IMR-90 (cell line): ENCODE measurements around the gene FAM219A. TPM values are rescaled to one million over a fixed set of nuclear protein-coding genes. Genes with fewer than 3 reads are reported as not detected.

Source experiments
- ATAC-seq: fragments of 200-7000 bp; cut with Tn5 transposase; 2 replicates; pipeline ENCODE4 v1.9.1; 2020; ENCODE audit warnings: low read depth, mild to moderate bottlenecking, moderate library complexity
- BruUV-seq: library from RNA; stranded (reverse); fragments of 400-500 nt; replicated peaks from 2 replicates; lab custom pipeline; 2021; lab: Mats Ljungman, UMichigan
- CTCF ChIA-PET: fragments of 300-600 bp; formaldehyde crosslinking; extraction: SDS; loops from one replicate; lab custom pipeline; 2021; ENCODE audit warnings: antibody characterized with exemption; lab: Yijun Ruan, JAX
- POLR2A ChIA-PET: fragments of 300-600 bp; sonication (Branson Sonifier 250); formaldehyde crosslinking; loops from one replicate; lab custom pipeline; 2022; ENCODE audit warnings: antibody characterized with exemption; ENCODE audit not compliant: unreplicated experiment; lab: Charles Lee
- DNase-seq: peaks from one replicate; pipeline ENCODE4 v3.0.0; 2013
- H2AFZ ChIP-seq: replicated peaks from 2 replicates; pipeline ENCODE3; 2013; ENCODE audit warnings: low read length, mild to moderate bottlenecking; ENCODE audit not compliant: poor library complexity
- H2AK5ac ChIP-seq: 2 replicates; pipeline ENCODE4 v1.6.1; 2013; ENCODE audit warnings: low read depth, low read length, inconsistent platforms
- H2AK9ac ChIP-seq: replicated peaks from 2 replicates; pipeline ENCODE3; 2013; ENCODE audit warnings: mild to moderate bottlenecking, low read depth, low read length, moderate library complexity; ENCODE audit not compliant: poor library complexity
- H2BK120ac ChIP-seq: 2 replicates; pipeline ENCODE4 v1.6.1; 2013; ENCODE audit warnings: low read depth, low read length, inconsistent platforms
- H2BK15ac ChIP-seq: 3 replicates; pipeline ENCODE4 v1.6.1; 2013; ENCODE audit warnings: low read depth, low read length, inconsistent platforms
- H2BK20ac ChIP-seq: 2 replicates; pipeline ENCODE4 v1.6.1; 2013; ENCODE audit warnings: low read depth, mild to moderate bottlenecking, inconsistent platforms, low read length, moderate library complexity
- H2BK5ac ChIP-seq: 2 replicates; pipeline ENCODE4 v1.6.1; 2013; ENCODE audit warnings: mild to moderate bottlenecking, low read depth, low read length, inconsistent platforms; ENCODE audit not compliant: poor library complexity, severe bottlenecking
- H3K14ac ChIP-seq: replicated peaks from 2 replicates; pipeline ENCODE4 v1.6.1; 2013; ENCODE audit warnings: low read depth, low read length, inconsistent platforms
- H3K18ac ChIP-seq: 2 replicates; pipeline ENCODE4 v1.6.1; 2013; ENCODE audit warnings: low read depth, low read length, control low read depth
- H3K23ac ChIP-seq: 2 replicates; pipeline ENCODE4 v1.6.1; 2013; ENCODE audit warnings: low read depth, low read length, inconsistent platforms
- H3K27ac ChIP-seq: 2 replicates; pipeline ENCODE4 v1.5.1; 2013; ENCODE audit warnings: mild to moderate bottlenecking, control low read depth, low read length; ENCODE audit not compliant: insufficient read depth
- H3K27me3 ChIP-seq: 2 replicates; pipeline ENCODE4 v1.6.1; 2013; ENCODE audit warnings: low read length; ENCODE audit not compliant: control insufficient read depth, insufficient read depth
- H3K36me3 ChIP-seq: 2 replicates; pipeline ENCODE4 v1.6.1; 2013; ENCODE audit warnings: low read length, mixed read lengths; ENCODE audit not compliant: control insufficient read depth, insufficient read depth
- H3K4ac ChIP-seq: 2 replicates; pipeline ENCODE4 v1.6.1; 2013; ENCODE audit warnings: low read depth, low read length, inconsistent platforms
- H3K4me1 ChIP-seq: 2 replicates; pipeline ENCODE4 v1.6.1; 2013; ENCODE audit warnings: low read length, mixed read lengths; ENCODE audit not compliant: control insufficient read depth, insufficient read depth
- H3K4me2 ChIP-seq: 2 replicates; pipeline ENCODE4 v1.6.1; 2013; ENCODE audit warnings: low read depth, mild to moderate bottlenecking, control low read depth, low read length, moderate library complexity
- H3K4me3 ChIP-seq: 2 replicates; pipeline ENCODE4 v1.5.1; 2013; ENCODE audit warnings: low read depth, mild to moderate bottlenecking, control low read depth, low read length, moderate library complexity; ENCODE audit not compliant: insufficient read depth
- H3K56ac ChIP-seq: 2 replicates; pipeline ENCODE4 v1.6.1; 2013; ENCODE audit warnings: low read length, inconsistent platforms; ENCODE audit not compliant: insufficient read depth; ENCODE audit errors: extremely low read depth
- H3K79me1 ChIP-seq, 2 experiments: 2 replicates each; pipeline ENCODE4 v1.6.1; 2013; ENCODE audit warnings: low read length in 2 of 2, inconsistent platforms in 1 of 2, low read depth in 1 of 2
- H3K9ac ChIP-seq: 2 replicates; pipeline ENCODE4 v1.6.1; 2013; ENCODE audit warnings: low read depth, low read length, control low read depth
- H3K9me1 ChIP-seq: 2 replicates; pipeline ENCODE4 v1.6.1; 2013; ENCODE audit warnings: low read length, inconsistent platforms; ENCODE audit not compliant: insufficient read depth
- H3K9me3 ChIP-seq: 2 replicates; pipeline ENCODE4 v1.6.1; 2013; ENCODE audit warnings: low read length; ENCODE audit not compliant: control insufficient read depth, insufficient read depth
- H4K20me1 ChIP-seq: 2 replicates; pipeline ENCODE4 v1.6.1; 2013; ENCODE audit warnings: low read length, inconsistent platforms; ENCODE audit not compliant: insufficient read depth
- H4K5ac ChIP-seq: 2 replicates; pipeline ENCODE4 v1.6.1; 2013; ENCODE audit warnings: mild to moderate bottlenecking, low read depth, low read length, control low read depth
- H4K8ac ChIP-seq, 2 experiments: 2 replicates each; pipeline ENCODE4 v1.6.1; 2013; ENCODE audit warnings: low read depth in 2 of 2, low read length in 2 of 2, control low read depth in 1 of 2, inconsistent platforms in 1 of 2
- H4K91ac ChIP-seq: 2 replicates; pipeline ENCODE4 v1.6.1; 2013; ENCODE audit warnings: low read depth, low read length, inconsistent platforms; ENCODE audit not compliant: insufficient read depth
- NFE2L2 ChIP-seq: fragments of 150-350 bp; IDR thresholded peaks from 2 replicates; pipeline ENCODE4 v1.6.1; 2016; ENCODE audit warnings: low read depth, mild to moderate bottlenecking, low read length
- SMC3 ChIP-seq: fragments of 150-350 bp; IDR thresholded peaks from 2 replicates; pipeline ENCODE4 v1.6.1; 2016; ENCODE audit warnings: low read depth, mild to moderate bottlenecking, antibody characterized with exemption, low read length, moderate library complexity
- WGBS, 2 experiments: methylation state at CpG; one replicate each; pipeline versions ENCODE4 v1.1.5 to v1.1.7; 2013; ENCODE audit warnings: missing lambda C conversion rate in 2 of 2; ENCODE audit not compliant: insufficient read length in 1 of 2; ENCODE audit errors: extremely low coverage in 2 of 2; 5-methylcytosine and 5-hydroxymethylcytosine counted together
- dilution Hi-C: fragments of 300-500 bp; cut with HindIII; formaldehyde crosslinking; loops from one replicate; pipeline ENCODE4 v1.14.3; 2018; ENCODE audit warnings: low sequenced_read_pairs; ENCODE audit not compliant: unreplicated experiment
- in situ Hi-C: fragments of 300-500 bp; cut with MboI; formaldehyde crosslinking; loops from 3 replicates; pipeline ENCODE4 v1.14.3; 2019; ENCODE audit warnings: low sequenced_read_pairs, inconsistent platforms, mixed read lengths
- intact Hi-C: fragments of 100-400 bp; cut with micrococcal nuclease; formaldehyde crosslinking; loops from 2 replicates; pipeline ENCODE4 v1.10.0; 2022
- polyA plus RNA-seq, 3 experiments: library from polyadenylated mRNA; depleted of rRNA; stranded (reverse); fragments of >200 nt; gene quantifications; 2 replicates each; pipeline ENCODE4 v1.2.3, GENCODE V29; 2012; ENCODE audit warnings: low replicate concordance in 1 of 3
- total RNA-seq: library from RNA; depleted of rRNA; stranded (reverse); fragments of >200 nt; gene quantifications from 2 replicates; pipeline ENCODE4 v1.2.3, GENCODE V29; 2012
- TF ChIP-seq, protein P1 (sequence below): fragments of 150-350 bp; IDR thresholded peaks from 2 replicates; pipeline ENCODE4 v1.6.1; 2017; ENCODE audit warnings: mild to moderate bottlenecking, antibody characterized with exemption, low read length, low read depth

The FAM219A gene
- total and polyA plus RNA-seq, 2 of the 4 experiments (the other 2 are of a cell fraction) = 4.8 to 20.8 TPM

DNA sequence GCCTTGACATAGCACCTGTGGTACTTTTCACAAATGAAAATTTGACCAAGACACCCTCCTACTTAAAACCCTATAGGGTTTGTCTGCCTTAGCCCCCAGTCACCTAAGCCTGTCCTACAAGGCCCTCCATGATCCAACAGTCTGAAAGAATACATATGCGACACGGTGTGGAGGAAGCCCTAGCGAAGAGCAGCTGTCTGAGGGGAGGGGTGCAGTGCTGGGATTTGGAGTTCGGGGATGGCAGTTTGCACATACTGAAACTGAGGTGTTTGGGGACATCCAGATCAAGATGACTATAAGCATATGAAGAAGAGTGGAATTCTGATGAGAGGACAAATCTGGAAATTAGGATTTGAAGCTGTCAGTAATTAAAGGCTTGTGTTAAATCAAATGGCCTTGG is 74.5 kb downstream of the FAM219A start:
- in situ Hi-C loops = no loop called here

More for the DNA sequence above, 74.5 kb downstream of the FAM219A start:
- H3K9me3 ChIP-seq = no peaks in the 10 kb centered on the region
- no peak overlapping the region for H4K91ac ChIP-seq
- POLR2A ChIA-PET = no interaction called here
- H3K27ac ChIP-seq = no peak overlapping the region
- BruUV-seq = no TSS peak
- H3K4me3 ChIP-seq = no peak overlapping the region
- 60% methylated on average over 2 of the region's 4 CpGs; no CpG with 5 or more reads in 1 of the 2 experiments for WGBS, 2 experiments
- CTCF ChIA-PET = no interaction called here
- DNase-seq = no peak
- ATAC-seq = no peak
- H3K4ac ChIP-seq = no peak overlapping the region
- no peak overlapping the region for H4K5ac ChIP-seq
- H3K27me3 ChIP-seq = peaks cover 1% of the 10 kb centered on the region; the same call in 1 of the 2 replicates
- no peak overlapping the region for H3K23ac ChIP-seq
- H2BK15ac ChIP-seq = no peak overlapping the region
- H2BK120ac ChIP-seq = no peak overlapping the region
- no peak overlapping the region for H4K8ac ChIP-seq
- no peak overlapping the region for H2BK20ac ChIP-seq
- H3K9me1 ChIP-seq = no peaks in the 10 kb centered on the region
- no peak overlapping the region for H3K14ac ChIP-seq
- H3K4me2 ChIP-seq = no peak overlapping the region
- no peaks in the 10 kb centered on the region for H3K36me3 ChIP-seq
- H3K79me1 ChIP-seq = no peaks in the 10 kb centered on the region
- no peak overlapping the region for H2AK5ac ChIP-seq
- H3K9ac ChIP-seq = no peak overlapping the region
- H3K18ac ChIP-seq = no peak overlapping the region
- no peaks in the 10 kb centered on the region for H4K20me1 ChIP-seq
- TF ChIP-seq, protein P1, sequence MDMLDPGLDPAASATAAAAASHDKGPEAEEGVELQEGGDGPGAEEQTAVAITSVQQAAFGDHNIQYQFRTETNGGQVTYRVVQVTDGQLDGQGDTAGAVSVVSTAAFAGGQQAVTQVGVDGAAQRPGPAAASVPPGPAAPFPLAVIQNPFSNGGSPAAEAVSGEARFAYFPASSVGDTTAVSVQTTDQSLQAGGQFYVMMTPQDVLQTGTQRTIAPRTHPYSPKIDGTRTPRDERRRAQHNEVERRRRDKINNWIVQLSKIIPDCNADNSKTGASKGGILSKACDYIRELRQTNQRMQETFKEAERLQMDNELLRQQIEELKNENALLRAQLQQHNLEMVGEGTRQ = no peak
- no peak for TF ChIP-seq SMC3
- TF ChIP-seq NFE2L2 = no peak
- H2BK5ac ChIP-seq = no peak overlapping the region
- intact Hi-C loops (no loop called here), dilution Hi-C loops (no loop called here)
- H3K56ac ChIP-seq = no peak overlapping the region
- H3K4me1 ChIP-seq = peaks cover 6% of the 10 kb centered on the region
- no peak overlapping the region for H2AFZ ChIP-seq
- no peak overlapping the region for H2AK9ac ChIP-seq
